ENCODE results near the gene WDR82. TPM values are rescaled to one million over a fixed set of nuclear protein-coding genes. Genes with fewer than 3 reads are reported as not detected.
"Not testable (repeated sequence)": the region's sequence is repeated elsewhere in the genome, so short reads cannot be mapped to it uniquely, and the experiment has no call there.

Gene WDR82
- total RNA-seq, 1 donor from 2014 or later: 71.0 TPM

- peak; percentile 56 for DNase-seq (ENCODE audit: low spot score)
These were observed 10.9 kb upstream of the WDR82 start for GRCh38 chr3:52289338-52289746.

- DNase-seq (ENCODE audit: low spot score): no peak
These were observed 10.2 kb upstream of the WDR82 start for GRCh38 chr3:52288674-52289073.

GRCh38 chr3:52286777-52287110, 8.3 kb upstream of the WDR82 start:
- DNase-seq (ENCODE audit: low spot score): no peak

- not testable (repeated sequence) for DNase-seq (ENCODE audit: low spot score)
These were observed 5.6 kb upstream of the WDR82 start for GRCh38 chr3:52284051-52284450.

- DNase-seq (ENCODE audit: low spot score): no peak
These were observed 4.9 kb upstream of the WDR82 start for GRCh38 chr3:52283306-52283705.

GRCh38 chr3:52281981-52282801, 3.7 kb upstream of the WDR82 start:
- no peak for DNase-seq (ENCODE audit: low spot score)

GRCh38 chr3:52280050-52280461, 1.6 kb upstream of the WDR82 start:
- no peak for DNase-seq (ENCODE audit: low spot score)

GRCh38 chr3:52279596-52279995, 1.1 kb upstream of the WDR82 start:
- no peak for DNase-seq (ENCODE audit: low spot score)

- DNase-seq (ENCODE audit: low spot score): no peak
These were observed 408 bp downstream of the WDR82 start for GRCh38 chr3:52277972-52278509.

- peak; percentile 77 for DNase-seq (ENCODE audit: low spot score)
These were observed 1.1 kb downstream of the WDR82 start for GRCh38 chr3:52277071-52277964.

- not testable (repeated sequence) for DNase-seq (ENCODE audit: low spot score)
These were observed 3.7 kb downstream of the WDR82 start for GRCh38 chr3:52274781-52275180.

GRCh38 chr3:52272831-52273230, 5.6 kb downstream of the WDR82 start:
- no peak for DNase-seq (ENCODE audit: low spot score)

- not testable (repeated sequence) for DNase-seq (ENCODE audit: low spot score)
These were observed 6.3 kb downstream of the WDR82 start for GRCh38 chr3:52272172-52272571.

- no peak for DNase-seq (ENCODE audit: low spot score)
These were observed 8.1 kb downstream of the WDR82 start for GRCh38 chr3:52270252-52270754.

GRCh38 chr3:52269776-52270175, 8.7 kb downstream of the WDR82 start:
- DNase-seq (ENCODE audit: low spot score): no peak

GRCh38 chr3:52268036-52268435, 10.4 kb downstream of the WDR82 start:
- no peak for DNase-seq (ENCODE audit: low spot score)

GRCh38 chr3:52265387-52265786, 13.1 kb downstream of the WDR82 start:
- DNase-seq (ENCODE audit: low spot score): no peak

GRCh38 chr3:52262447-52262846, 16.0 kb downstream of the WDR82 start:
- no peak for DNase-seq (ENCODE audit: low spot score)

GRCh38 chr3:52259448-52259847, 19.0 kb downstream of the WDR82 start:
- no peak for DNase-seq (ENCODE audit: low spot score)

- no peak for DNase-seq (ENCODE audit: low spot score)
These were observed 19.4 kb downstream of the WDR82 start for GRCh38 chr3:52259035-52259434.

- no peak for DNase-seq (ENCODE audit: low spot score)
These were observed 20.5 kb downstream of the WDR82 start for GRCh38 chr3:52257911-52258310.

GRCh38 chr3:52256622-52257021, 21.8 kb downstream of the WDR82 start:
- DNase-seq (ENCODE audit: low spot score): no peak
